Measurements from ENCODE around the gene LEMD2.

Gene LEMD2

GRCh38 chr6:33733709-33734007, 55.3 kb downstream of the LEMD2 start:
- H3K27ac ChIP-seq: no peak overlapping the region
- H3K36me3 ChIP-seq (replicated peaks): no peaks in the 10 kb centered on the region
- H3K4me3 ChIP-seq (ENCODE audit: low read depth, low read length): no peak overlapping the region
- no peaks in the 10 kb centered on the region for H3K27me3 ChIP-seq (replicated peaks)
- TF ChIP-seq, protein P1, sequence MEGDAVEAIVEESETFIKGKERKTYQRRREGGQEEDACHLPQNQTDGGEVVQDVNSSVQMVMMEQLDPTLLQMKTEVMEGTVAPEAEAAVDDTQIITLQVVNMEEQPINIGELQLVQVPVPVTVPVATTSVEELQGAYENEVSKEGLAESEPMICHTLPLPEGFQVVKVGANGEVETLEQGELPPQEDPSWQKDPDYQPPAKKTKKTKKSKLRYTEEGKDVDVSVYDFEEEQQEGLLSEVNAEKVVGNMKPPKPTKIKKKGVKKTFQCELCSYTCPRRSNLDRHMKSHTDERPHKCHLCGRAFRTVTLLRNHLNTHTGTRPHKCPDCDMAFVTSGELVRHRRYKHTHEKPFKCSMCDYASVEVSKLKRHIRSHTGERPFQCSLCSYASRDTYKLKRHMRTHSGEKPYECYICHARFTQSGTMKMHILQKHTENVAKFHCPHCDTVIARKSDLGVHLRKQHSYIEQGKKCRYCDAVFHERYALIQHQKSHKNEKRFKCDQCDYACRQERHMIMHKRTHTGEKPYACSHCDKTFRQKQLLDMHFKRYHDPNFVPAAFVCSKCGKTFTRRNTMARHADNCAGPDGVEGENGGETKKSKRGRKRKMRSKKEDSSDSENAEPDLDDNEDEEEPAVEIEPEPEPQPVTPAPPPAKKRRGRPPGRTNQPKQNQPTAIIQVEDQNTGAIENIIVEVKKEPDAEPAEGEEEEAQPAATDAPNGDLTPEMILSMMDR (IDR thresholded peaks at IDR 0.05; ENCODE audit: low read depth, low read length, missing control alignments): no peak
- in situ Hi-C loops (cut with HindIII; ENCODE audit: low pct_ligation_motif_present, low sequenced_read_pairs): no loop called here
- no peak for DNase-seq

DNA sequence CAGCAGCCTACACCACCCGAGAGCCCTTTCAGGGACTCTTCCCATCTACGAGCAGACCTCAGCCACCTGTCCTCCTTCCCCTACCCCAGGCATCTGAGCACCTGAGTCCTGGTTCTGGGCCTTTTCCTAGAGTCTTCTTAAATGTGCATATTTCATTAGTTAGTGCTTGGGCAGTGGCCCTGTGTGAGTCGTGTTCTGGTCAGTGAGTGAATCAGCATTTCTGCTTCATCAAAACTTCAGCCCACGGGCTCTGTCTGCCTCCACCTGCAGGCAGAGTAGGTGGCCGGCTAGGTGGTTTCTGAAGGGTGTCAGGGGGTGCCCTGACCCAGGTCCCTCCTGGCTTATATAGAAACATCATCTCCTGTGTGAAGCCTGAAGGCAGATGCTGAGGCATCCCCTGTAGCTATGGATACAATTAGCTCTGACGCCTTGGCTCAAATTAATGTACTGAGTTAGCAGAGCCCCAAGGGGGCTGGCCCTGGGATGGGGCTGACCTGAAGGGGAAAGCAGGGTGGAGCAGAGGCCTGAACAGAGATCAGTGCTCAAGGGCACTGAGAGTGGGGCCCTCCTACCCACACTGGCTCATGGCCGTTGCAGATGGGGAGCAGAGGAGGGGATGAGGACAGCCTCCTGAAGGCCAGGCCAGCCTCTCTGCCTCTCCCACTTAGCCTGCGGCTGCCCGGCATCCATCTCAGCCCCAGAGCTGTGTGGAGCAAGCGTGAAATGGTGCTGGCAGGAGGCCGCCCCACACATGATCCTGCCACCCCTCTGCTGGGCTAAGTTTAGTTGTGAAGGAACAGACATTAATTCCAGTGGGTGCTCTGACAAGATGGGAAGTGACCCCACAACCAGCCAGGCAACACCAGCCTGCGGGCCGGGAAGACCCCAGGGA, 55.9 kb downstream of the LEMD2 start:
- TF ChIP-seq, protein P1 (IDR thresholded peaks at IDR 0.05; ENCODE audit: low read depth, low read length, missing control alignments): no peak
- Histone ChIP-seq H3K4me3 (ENCODE audit: low read depth, low read length) (no peak overlapping the region), H3K27me3 (replicated peaks) (no peaks in the 10 kb centered on the region), H3K27ac (no peak overlapping the region), H3K36me3 (replicated peaks) (no peaks in the 10 kb centered on the region)
- DNase-seq: no peak
- in situ Hi-C loops (cut with HindIII; ENCODE audit: low pct_ligation_motif_present, low sequenced_read_pairs): no loop called here

GRCh38 chr6:33732385-33732784, 56.5 kb downstream of the LEMD2 start:
- no peaks in the 10 kb centered on the region for H3K27me3 ChIP-seq (replicated peaks)
- in situ Hi-C loops (cut with HindIII; ENCODE audit: low pct_ligation_motif_present, low sequenced_read_pairs): no loop called here
- TF ChIP-seq, protein P1 (IDR thresholded peaks at IDR 0.05; ENCODE audit: low read depth, low read length, missing control alignments): no peak
- H3K27ac ChIP-seq: no peak overlapping the region
- DNase-seq: no peak
- no peak overlapping the region for H3K4me3 ChIP-seq (ENCODE audit: low read depth, low read length)
- no peaks in the 10 kb centered on the region for H3K36me3 ChIP-seq (replicated peaks)

DNA sequence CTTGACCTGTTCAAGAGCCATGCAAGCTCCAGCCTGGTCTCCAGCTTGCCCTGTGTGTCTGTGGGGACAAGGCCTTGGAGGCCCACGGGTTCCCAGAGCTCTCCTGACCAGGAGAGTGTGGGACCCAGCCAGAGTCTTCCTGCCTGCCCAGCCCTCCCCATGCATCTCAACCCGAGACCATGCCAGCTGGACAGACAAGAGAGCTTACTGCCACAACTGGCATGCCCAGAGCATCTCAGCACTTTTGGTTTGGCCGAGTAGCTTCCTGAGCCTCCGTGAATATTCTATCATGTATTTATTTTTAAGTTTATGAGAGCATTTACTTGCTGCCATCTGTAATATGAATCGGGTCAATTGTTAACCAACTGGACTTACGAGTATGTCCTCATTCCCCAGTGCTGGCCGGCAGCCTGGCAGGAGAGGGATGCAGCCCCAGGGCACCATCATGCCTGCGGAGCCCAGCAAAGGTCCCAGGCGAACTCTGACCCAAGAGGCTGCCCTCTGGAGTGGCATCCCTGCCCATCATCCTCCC, 57.1 kb downstream of the LEMD2 start:
- in situ Hi-C loops (cut with HindIII; ENCODE audit: low pct_ligation_motif_present, low sequenced_read_pairs): no loop called here
- Histone ChIP-seq H3K4me3 (ENCODE audit: low read depth, low read length) (no peak overlapping the region), H3K27ac (no peak overlapping the region), H3K36me3 (replicated peaks) (no peaks in the 10 kb centered on the region), H3K27me3 (replicated peaks) (no peaks in the 10 kb centered on the region)
- DNase-seq: no peak
- TF ChIP-seq, protein P1 (IDR thresholded peaks at IDR 0.05; ENCODE audit: low read depth, low read length, missing control alignments): no peak

GRCh38 chr6:33731035-33731434, 57.9 kb downstream of the LEMD2 start:
- H3K36me3 ChIP-seq (replicated peaks): no peaks in the 10 kb centered on the region
- TF ChIP-seq, protein P1 (IDR thresholded peaks at IDR 0.05; ENCODE audit: low read depth, low read length, missing control alignments): no peak
- H3K27me3 ChIP-seq (replicated peaks): peaks cover 2% of the 10 kb centered on the region
- in situ Hi-C loops (cut with HindIII; ENCODE audit: low pct_ligation_motif_present, low sequenced_read_pairs): no loop called here
- no peak overlapping the region for H3K27ac ChIP-seq
- no peak overlapping the region for H3K4me3 ChIP-seq (ENCODE audit: low read depth, low read length)
- DNase-seq: no peak

All from brain microvascular endothelial cell (primary cell).